ENCODE measurements around the gene ZBTB46.
"Not testable (repeated sequence)": the region's sequence is repeated elsewhere in the genome, so short reads cannot be mapped to it uniquely, and the experiment has no call there.

The ZBTB46 gene

DNA sequence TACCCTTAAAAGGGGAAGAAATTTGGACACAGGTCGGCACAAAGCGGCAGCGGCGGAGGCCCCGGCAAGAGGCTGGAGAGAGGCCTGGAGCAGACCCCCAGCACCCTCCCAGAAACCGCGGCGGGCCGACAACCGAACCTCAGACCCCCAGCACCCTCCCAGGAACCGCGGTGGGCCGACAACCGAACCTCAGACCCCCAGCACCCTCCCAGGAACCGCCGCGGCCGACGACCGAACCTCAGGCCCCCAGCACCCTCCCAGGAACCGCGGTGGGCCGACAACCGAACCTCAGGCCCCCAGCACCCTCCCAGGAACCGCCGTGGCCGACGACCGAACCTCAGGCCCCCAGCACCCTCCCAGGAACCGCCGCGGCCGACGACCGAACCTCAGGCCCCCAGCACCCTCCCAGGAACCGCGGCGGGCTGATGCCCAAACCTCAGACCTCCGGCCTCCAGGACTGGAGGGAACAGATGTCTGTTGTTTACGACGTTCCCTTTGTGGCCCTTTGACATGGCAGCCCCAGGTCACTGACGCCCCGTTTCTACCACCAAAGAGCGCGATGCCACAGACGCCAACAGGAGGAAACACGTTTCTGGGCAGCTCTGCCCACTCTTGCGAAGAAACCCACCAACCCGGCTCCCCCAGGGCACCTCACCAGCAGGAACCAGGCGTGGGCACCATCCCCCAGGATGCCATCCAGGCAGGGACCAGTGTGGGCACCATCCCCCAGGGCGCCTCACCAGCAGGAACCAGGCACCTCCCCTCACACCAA is 28.4 kb downstream of the ZBTB46 start:
- DNase-seq (ENCODE audit: low read depth) = no peak
- TF ChIP-seq, protein P1, sequence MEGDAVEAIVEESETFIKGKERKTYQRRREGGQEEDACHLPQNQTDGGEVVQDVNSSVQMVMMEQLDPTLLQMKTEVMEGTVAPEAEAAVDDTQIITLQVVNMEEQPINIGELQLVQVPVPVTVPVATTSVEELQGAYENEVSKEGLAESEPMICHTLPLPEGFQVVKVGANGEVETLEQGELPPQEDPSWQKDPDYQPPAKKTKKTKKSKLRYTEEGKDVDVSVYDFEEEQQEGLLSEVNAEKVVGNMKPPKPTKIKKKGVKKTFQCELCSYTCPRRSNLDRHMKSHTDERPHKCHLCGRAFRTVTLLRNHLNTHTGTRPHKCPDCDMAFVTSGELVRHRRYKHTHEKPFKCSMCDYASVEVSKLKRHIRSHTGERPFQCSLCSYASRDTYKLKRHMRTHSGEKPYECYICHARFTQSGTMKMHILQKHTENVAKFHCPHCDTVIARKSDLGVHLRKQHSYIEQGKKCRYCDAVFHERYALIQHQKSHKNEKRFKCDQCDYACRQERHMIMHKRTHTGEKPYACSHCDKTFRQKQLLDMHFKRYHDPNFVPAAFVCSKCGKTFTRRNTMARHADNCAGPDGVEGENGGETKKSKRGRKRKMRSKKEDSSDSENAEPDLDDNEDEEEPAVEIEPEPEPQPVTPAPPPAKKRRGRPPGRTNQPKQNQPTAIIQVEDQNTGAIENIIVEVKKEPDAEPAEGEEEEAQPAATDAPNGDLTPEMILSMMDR (IDR thresholded peaks at IDR 0.05; ENCODE audit: control insufficient read depth, extremely low read depth, insufficient read depth) = no peak
- no peak overlapping the region for H3K4me3 ChIP-seq (ENCODE audit: low read depth, low read length)

DNA sequence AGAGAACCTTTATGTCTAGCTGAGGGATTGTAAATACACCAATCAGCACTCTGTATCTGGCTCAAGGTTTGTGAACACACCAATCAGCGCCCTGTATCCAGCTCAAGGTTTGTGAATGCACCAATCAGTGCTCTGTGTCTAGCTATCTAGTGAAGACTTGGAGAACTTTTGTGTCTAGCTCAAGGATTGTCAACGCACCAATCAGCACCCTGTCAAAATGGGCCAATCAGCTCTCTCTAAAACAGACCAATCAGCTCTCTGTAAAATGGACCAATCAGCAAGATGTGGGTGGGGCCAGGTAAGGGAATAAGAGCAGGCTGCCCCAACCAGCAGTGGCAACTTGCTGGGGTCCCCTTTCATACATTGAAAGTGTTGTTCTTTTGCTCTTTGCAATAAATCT is 29.9 kb downstream of the ZBTB46 start:
- DNase-seq (ENCODE audit: low read depth); H3K4me3 ChIP-seq (ENCODE audit: low read depth, low read length): not testable (repeated sequence)

DNA sequence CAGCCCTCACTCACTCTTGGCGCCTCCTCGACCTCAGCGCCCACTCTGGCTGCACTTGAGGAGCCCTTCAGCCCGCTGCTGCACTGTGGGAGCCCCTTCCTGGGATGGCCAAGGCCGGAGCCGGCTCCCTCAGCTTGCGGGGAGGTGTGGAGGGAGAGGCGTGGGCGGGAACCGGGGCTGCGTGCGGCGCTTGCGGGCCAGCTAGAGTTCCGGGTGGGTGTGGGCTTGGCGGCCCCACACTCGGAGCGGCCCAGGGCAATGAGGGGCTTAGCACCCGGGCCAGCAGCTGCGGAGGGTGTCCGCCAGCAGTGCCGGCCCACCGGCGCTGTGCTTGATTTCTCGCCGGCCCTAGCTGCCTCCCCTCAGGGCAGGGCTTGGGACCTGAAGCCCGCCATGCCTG is 30.7 kb downstream of the ZBTB46 start:
- not testable (repeated sequence) for DNase-seq (ENCODE audit: low read depth); H3K4me3 ChIP-seq (ENCODE audit: low read depth, low read length)

DNA sequence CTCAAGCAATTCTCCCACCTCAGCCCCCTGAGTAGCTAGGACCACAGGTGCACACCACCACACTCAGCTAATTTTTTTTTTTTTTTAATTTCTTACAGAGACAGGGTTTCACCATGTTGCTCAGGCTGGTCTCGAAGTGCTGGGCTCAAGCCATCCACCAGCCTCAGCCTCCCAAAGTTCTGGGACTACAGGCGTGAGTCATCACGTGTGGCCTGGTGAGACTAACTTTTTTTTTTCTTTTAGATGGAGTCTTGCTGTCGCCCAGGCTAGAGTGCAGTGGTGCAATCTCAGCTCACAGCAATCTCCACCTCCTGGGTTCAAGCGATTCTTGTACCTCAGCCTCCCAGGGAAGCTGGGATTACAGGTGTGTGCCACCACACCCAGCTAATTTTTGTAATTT is 31.9 kb downstream of the ZBTB46 start:
- not testable (repeated sequence) for H3K4me3 ChIP-seq (ENCODE audit: low read depth, low read length); DNase-seq (ENCODE audit: low read depth)

DNA sequence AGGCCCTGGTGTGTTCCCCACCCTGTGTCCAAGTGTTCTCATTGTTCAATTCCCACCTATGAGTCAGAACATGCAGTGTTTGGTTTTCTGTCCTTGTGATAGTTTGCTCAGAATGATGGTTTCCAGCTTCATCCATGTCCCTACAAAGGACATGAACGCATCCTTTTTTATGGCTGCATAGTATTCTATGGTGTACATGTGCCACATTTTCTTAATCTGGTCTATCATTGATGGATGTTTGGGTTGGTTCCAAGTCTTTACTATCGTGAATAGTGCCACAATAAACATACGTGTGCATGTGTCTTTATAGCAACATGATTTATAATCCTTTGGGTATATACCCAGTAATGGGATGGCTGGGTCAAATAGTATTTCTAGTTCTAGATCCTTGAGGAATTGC is 33.9 kb downstream of the ZBTB46 start:
- H3K4me3 ChIP-seq (ENCODE audit: low read depth, low read length); DNase-seq (ENCODE audit: low read depth): not testable (repeated sequence)

DNA sequence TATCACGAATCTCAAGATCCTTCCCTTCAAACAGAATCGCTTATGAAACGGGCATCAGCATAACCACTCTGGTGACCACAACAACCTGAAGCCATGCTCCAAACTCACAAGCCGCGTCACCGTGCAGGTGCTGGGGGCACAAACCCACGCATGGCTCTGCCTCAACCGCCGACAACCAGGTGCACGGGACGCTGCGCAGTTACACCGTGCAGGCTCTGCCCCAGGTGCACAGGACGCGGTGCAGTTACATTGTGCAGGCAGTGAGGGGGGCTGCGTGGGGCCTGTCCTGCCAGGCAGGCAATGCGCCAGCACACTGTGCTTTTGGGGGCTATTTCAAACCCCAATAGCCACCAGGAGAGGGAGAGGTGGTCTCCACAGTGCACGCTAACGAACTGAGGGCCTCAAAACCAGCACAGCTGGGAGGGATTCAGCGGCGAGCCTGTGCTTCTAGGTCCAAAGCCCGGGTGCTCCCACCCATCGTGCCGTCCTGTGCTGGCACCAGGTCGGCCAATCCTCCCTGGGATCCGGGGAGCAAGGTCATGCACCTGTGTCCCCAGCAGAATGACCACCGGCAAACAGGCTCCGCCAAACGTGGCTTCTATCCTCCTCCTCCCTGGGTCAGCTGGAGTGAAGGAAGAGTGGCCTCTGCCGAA is 35.8 kb downstream of the ZBTB46 start:
- TF ChIP-seq, protein P1 (IDR thresholded peaks at IDR 0.05; ENCODE audit: control insufficient read depth, extremely low read depth, insufficient read depth) = no peak
- no peak overlapping the region for H3K4me3 ChIP-seq (ENCODE audit: low read depth, low read length)
- no peak for DNase-seq (ENCODE audit: low read depth)

DNA sequence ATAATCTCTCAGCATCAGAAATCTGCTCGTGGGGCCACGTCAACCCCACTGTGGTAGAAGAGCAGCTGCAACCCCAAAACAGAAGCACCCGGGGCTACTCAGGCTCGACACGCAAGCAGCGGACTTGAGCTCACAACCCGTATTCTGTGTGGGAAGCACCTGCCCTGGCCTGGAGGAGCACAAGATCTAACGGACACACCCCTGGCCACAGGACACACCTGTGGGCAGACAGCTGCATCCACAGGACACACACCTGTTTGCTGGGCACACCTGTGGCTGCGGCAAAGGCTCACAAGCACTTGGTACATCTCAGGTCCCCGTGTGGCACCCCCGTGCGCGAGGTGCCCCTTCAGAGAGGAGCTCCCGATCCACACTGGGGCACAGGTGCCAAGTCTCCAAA is 36.5 kb downstream of the ZBTB46 start:
- TF ChIP-seq, protein P1 (IDR thresholded peaks at IDR 0.05; ENCODE audit: control insufficient read depth, extremely low read depth, insufficient read depth) = no peak
- H3K4me3 ChIP-seq (ENCODE audit: low read depth, low read length) = no peak overlapping the region
- no peak for DNase-seq (ENCODE audit: low read depth)

DNA sequence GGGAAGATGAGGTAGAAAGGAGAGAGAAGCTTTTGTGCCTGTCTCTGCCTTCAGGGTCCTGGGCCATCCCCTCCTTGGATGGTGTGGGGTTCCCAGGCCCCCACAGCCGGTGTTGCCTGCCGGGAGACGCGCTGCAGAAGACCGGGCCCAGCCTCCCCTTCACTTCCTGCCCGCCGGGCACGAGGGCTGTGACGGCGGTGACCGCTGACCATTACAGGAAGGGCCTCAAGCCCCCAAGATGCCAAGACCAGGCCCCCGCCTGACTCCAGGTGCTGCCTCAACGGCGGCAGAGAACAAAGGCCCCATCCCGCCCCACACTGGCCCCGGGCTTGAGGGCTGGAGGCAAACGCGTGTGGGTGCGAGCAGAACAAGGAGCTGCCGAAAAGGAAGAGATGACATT is 38.2 kb downstream of the ZBTB46 start:
- TF ChIP-seq, protein P1 (IDR thresholded peaks at IDR 0.05; ENCODE audit: control insufficient read depth, extremely low read depth, insufficient read depth) = no peak
- no peak overlapping the region for H3K4me3 ChIP-seq (ENCODE audit: low read depth, low read length)
- no peak for DNase-seq (ENCODE audit: low read depth)

DNA sequence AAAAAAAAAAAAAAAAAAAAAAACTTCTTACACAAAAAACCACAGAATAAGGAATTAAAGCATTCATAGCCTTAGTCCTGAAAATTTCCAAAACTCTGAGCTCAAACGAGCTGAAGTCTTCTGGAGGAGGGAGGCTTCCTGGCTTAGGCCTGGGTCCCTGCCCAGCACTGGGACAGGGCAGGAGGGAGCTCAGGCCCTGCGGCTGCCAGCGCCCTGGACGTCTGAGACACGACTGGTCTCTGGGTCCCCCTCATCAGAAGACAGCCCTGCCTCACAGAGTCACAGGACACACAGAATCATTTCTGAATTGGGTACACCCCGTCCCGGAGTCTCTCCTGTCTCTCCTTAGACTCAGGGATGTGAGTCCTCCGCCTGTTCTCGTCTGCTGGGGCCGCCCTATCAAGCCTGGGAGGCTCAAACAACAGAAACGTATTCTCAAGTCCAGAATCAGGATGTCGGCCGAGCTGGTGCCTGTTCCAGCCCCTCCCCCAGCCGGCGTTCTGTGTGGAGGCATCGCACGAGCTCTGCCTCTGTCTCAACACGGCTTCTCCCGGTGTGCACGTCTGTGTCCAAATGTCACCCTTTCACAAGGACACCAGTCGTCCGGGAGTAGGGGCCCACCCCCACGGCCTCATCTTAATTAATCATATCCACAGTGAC is 39.4 kb downstream of the ZBTB46 start:
- TF ChIP-seq, protein P1 (IDR thresholded peaks at IDR 0.05; ENCODE audit: control insufficient read depth, extremely low read depth, insufficient read depth) = no peak
- DNase-seq (ENCODE audit: low read depth) = no peak
- H3K4me3 ChIP-seq (ENCODE audit: low read depth, low read length) = no peak overlapping the region
